SKM-1 (cell line): Measurements from ENCODE around the gene LRRTM3.

Source experiments
- DNase-seq: peaks from one replicate; lab custom pipeline; 2025; ENCODE audit not compliant: unreplicated experiment; lab: John Stamatoyannopoulos, UW

LRRTM3 gene

GRCh38 chr10:66931949-66932343, 6.1 kb downstream of the LRRTM3 start:
- DNase-seq, result no peak

GRCh38 chr10:66934711-66935110, 8.9 kb downstream of the LRRTM3 start:
- no peak for DNase-seq

GRCh38 chr10:66940965-66941364, 15.1 kb downstream of the LRRTM3 start:
- no peak for DNase-seq

GRCh38 chr10:66941491-66941890, 15.7 kb downstream of the LRRTM3 start:
- no peak for DNase-seq

GRCh38 chr10:66942407-66942806, 16.6 kb downstream of the LRRTM3 start:
- DNase-seq, result no peak

- no peak for DNase-seq
These were observed 17.8 kb downstream of the LRRTM3 start for GRCh38 chr10:66943590-66943989.

GRCh38 chr10:66951896-66952295, 26.1 kb downstream of the LRRTM3 start:
- DNase-seq, result no peak

GRCh38 chr10:66958466-66958865, 32.6 kb downstream of the LRRTM3 start:
- DNase-seq, result no peak

GRCh38 chr10:66964946-66965345, 39.1 kb downstream of the LRRTM3 start:
- no peak for DNase-seq

- no peak for DNase-seq
These were observed 54.5 kb downstream of the LRRTM3 start for GRCh38 chr10:66980246-66980815.

- no peak for DNase-seq
These were observed 55.7 kb downstream of the LRRTM3 start for GRCh38 chr10:66981361-66982052.

GRCh38 chr10:66982053-66982420, 56.2 kb downstream of the LRRTM3 start:
- DNase-seq, result no peak

GRCh38 chr10:66982792-66983474, 57.1 kb downstream of the LRRTM3 start:
- DNase-seq, result no peak

- DNase-seq, result no peak
These were observed 57.6 kb downstream of the LRRTM3 start for GRCh38 chr10:66983475-66983818.

- no peak for DNase-seq
These were observed 64.5 kb downstream of the LRRTM3 start for GRCh38 chr10:66990143-66990830.

GRCh38 chr10:66996996-66997395, 71.2 kb downstream of the LRRTM3 start:
- no peak for DNase-seq

- no peak for DNase-seq
These were observed 74.1 kb downstream of the LRRTM3 start for GRCh38 chr10:66999762-67000545.

- no peak for DNase-seq
These were observed 78.9 kb downstream of the LRRTM3 start for GRCh38 chr10:67004690-67005089.

- no peak for DNase-seq
These were observed 80.1 kb downstream of the LRRTM3 start for GRCh38 chr10:67005981-67006380.

- no peak for DNase-seq
These were observed 85.6 kb downstream of the LRRTM3 start for GRCh38 chr10:67011480-67011879.

GRCh38 chr10:67011981-67012380, 86.1 kb downstream of the LRRTM3 start:
- no peak for DNase-seq
